ENCODE results near the gene PBX1. TPM values are rescaled to one million over a fixed set of nuclear protein-coding genes. Genes with fewer than 3 reads are reported as not detected.

The PBX1 gene
- total RNA-seq, 2 donors from 2014 or later, result 59.9 to 79.2 TPM

- Histone ChIP-seq H3K27me3 (ENCODE audit: control insufficient read depth, insufficient read depth, low read length, poor library complexity, severe bottlenecking) (peaks cover 91% of the 10 kb centered on the region), H3K4me1 (ENCODE audit: control insufficient read depth, insufficient read depth, low read length) (peaks cover 4% of the 10 kb centered on the region), H3K4me3 (ENCODE audit: low read length) (no peak overlapping the region), H3K27ac (ENCODE audit: low read depth, low read length) (no peak overlapping the region), H3K9me3 (ENCODE audit: control insufficient read depth, low read length) (no peaks in the 10 kb centered on the region), H3K9ac (ENCODE audit: extremely low read depth, low read length, poor library complexity, severe bottlenecking) (no peak overlapping the region), H3K36me3 (ENCODE audit: control insufficient read depth, insufficient read depth, low read length) (no peaks in the 10 kb centered on the region)
- H3K27me3 Mint-ChIP-seq (ENCODE audit: insufficient read depth), result peaks cover 94% of the 10 kb centered on the region
- no peaks in the 10 kb centered on the region for H3K9me3 Mint-ChIP-seq
- no peaks in the 10 kb centered on the region for H3K36me3 Mint-ChIP-seq (ENCODE audit: low read depth)
- 92 to 100% methylated on average over 3 to 4 of the region's 4 CpGs for WGBS, 2 experiments (ENCODE audit: insufficient coverage in 1 of 2, insufficient read length in 1 of 2)
- DNase-seq, result no peak
- no peak for TF ChIP-seq CTCF (conservative IDR thresholded peaks at IDR 0.05)
- no peak overlapping the region for H3K27ac Mint-ChIP-seq
- no peak overlapping the region for H3K4me3 Mint-ChIP-seq
- H3K4me1 Mint-ChIP-seq, result peaks cover 11% of the 10 kb centered on the region
Observed at GRCh38 chr1:164885311-164885710, 326.3 kb downstream of the PBX1 start.

- H3K9ac ChIP-seq (ENCODE audit: extremely low read depth, low read length, poor library complexity, severe bottlenecking), result no peak overlapping the region
- 69% methylated on average over 1 of the region's 1 CpG; no CpG with 5 or more reads in 1 of the 2 experiments for WGBS, 2 experiments (ENCODE audit: insufficient coverage in 1 of 2, insufficient read length in 1 of 2)
- DNase-seq, result no peak
- no peaks in the 10 kb centered on the region for H3K36me3 ChIP-seq (ENCODE audit: control insufficient read depth, insufficient read depth, low read length)
- H3K4me3 ChIP-seq (ENCODE audit: low read length), result no peak overlapping the region
- H3K27me3 ChIP-seq (ENCODE audit: control insufficient read depth, insufficient read depth, low read length, poor library complexity, severe bottlenecking), result peaks cover 96% of the 10 kb centered on the region
- Mint-ChIP-seq H3K9me3 (no peaks in the 10 kb centered on the region), H3K4me1 (peaks cover 4% of the 10 kb centered on the region), H3K36me3 (ENCODE audit: low read depth) (no peaks in the 10 kb centered on the region), H3K27me3 (ENCODE audit: insufficient read depth) (peaks cover 93% of the 10 kb centered on the region), H3K27ac (no peak overlapping the region), H3K4me3 (no peak overlapping the region)
- H3K4me1 ChIP-seq (ENCODE audit: control insufficient read depth, insufficient read depth, low read length), result no peaks in the 10 kb centered on the region
- no peak overlapping the region for H3K27ac ChIP-seq (ENCODE audit: low read depth, low read length)
- H3K9me3 ChIP-seq (ENCODE audit: control insufficient read depth, low read length), result no peaks in the 10 kb centered on the region
- no peak for TF ChIP-seq CTCF (conservative IDR thresholded peaks at IDR 0.05)
Observed at GRCh38 chr1:164886101-164886500, 327.1 kb downstream of the PBX1 start.

GRCh38 chr1:164891615-164892014 is 332.6 kb downstream of the PBX1 start:
- peaks cover 86% of the 10 kb centered on the region for H3K27me3 Mint-ChIP-seq (ENCODE audit: insufficient read depth)
- Histone ChIP-seq H3K27ac (ENCODE audit: low read depth, low read length) (no peak overlapping the region), H3K27me3 (ENCODE audit: control insufficient read depth, insufficient read depth, low read length, poor library complexity, severe bottlenecking) (peaks cover 89% of the 10 kb centered on the region), H3K36me3 (ENCODE audit: control insufficient read depth, insufficient read depth, low read length) (no peaks in the 10 kb centered on the region), H3K9ac (ENCODE audit: extremely low read depth, low read length, poor library complexity, severe bottlenecking) (no peak overlapping the region), H3K4me3 (ENCODE audit: low read length) (no peak overlapping the region), H3K4me1 (ENCODE audit: control insufficient read depth, insufficient read depth, low read length) (no peaks in the 10 kb centered on the region), H3K9me3 (ENCODE audit: control insufficient read depth, low read length) (no peaks in the 10 kb centered on the region)
- H3K27ac Mint-ChIP-seq, result no peak overlapping the region
- peak; percentile 59 for DNase-seq
- H3K4me3 Mint-ChIP-seq, result no peak overlapping the region
- H3K36me3 Mint-ChIP-seq (ENCODE audit: low read depth), result no peaks in the 10 kb centered on the region
- peak; percentile 61 for TF ChIP-seq CTCF (conservative IDR thresholded peaks at IDR 0.05)
- H3K4me1 Mint-ChIP-seq, result peaks cover 6% of the 10 kb centered on the region
- H3K9me3 Mint-ChIP-seq, result no peaks in the 10 kb centered on the region

All from endodermal cell (in vitro differentiated cells).